HG03520 (cell line): ENCODE data around the gene RPP25.

Source experiments
- ATAC-seq: cut with Tn5 transposase; IDR thresholded peaks from one replicate; pipeline ENCODE4 v1.9.1; 2021; ENCODE audit warnings: mild to moderate bottlenecking, moderate library complexity; ENCODE audit not compliant: unreplicated experiment

Gene RPP25, protein sequence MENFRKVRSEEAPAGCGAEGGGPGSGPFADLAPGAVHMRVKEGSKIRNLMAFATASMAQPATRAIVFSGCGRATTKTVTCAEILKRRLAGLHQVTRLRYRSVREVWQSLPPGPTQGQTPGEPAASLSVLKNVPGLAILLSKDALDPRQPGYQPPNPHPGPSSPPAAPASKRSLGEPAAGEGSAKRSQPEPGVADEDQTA

GRCh38 chr15:74956648-74957475, at the start of gene RPP25:
RPP25 (minus strand) TSS chr15:74956772; CDS start chr15:74956583, 189 bp downstream.
- ATAC-seq: peak; percentile 77

- ATAC-seq: no peak
These were observed 45.8 kb upstream of the RPP25 start for GRCh38 chr15:75002398-75002797.

GRCh38 chr15:75001310-75001709, 44.7 kb upstream of the RPP25 start:
- no peak for ATAC-seq

GRCh38 chr15:74997543-74997942, 41.0 kb upstream of the RPP25 start:
- no peak for ATAC-seq

GRCh38 chr15:74997141-74997540, 40.6 kb upstream of the RPP25 start:
- no peak for ATAC-seq

DNA sequence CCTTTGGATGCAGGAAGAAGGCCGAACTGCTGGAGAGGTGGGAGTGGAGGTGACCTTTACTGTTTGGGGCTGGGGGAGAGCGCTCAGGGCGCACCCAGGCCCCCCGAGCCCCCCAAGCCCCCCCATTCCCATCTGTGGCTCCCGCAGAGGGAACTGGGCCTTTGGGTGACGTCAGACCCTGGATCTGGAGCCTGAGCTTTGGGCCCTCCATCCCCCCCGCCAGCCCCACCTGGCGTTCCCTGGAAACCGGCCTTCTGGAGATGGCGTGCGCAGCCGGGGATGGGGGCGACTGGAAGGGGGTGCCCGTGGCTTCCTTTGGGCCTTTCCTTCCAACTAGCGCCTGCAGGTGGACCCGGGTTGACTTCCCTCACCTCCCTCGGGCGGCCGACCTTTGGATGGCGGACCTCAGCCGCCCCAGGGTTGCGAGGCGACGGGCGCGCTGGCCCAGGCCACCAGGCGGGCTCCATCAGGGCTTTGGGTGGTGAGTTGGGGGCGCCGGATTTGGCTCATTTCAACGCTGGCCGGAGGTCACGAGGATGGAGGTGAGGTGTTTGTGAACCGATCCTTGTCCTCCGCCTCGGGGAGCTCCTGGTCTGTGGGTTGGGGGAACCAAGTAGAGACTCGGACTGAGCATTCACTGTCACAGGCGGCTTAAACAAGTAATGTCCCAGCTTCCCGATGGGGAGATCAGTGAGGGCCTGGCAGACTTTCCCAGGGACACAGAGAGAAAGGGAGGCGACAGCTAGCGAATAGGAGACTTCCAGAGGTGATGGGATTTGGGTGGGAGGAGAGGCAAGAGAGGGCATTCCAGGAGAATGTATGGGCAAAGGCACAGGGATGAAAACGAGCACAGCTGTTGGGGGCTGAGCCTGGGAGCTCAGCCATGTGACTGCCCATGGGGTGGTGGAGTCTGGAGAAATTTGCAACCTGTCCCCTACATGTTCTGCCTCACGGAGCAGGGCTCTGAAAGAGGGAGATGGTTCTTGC, 39.5 kb upstream of the RPP25 start:
- ATAC-seq: no peak

DNA sequence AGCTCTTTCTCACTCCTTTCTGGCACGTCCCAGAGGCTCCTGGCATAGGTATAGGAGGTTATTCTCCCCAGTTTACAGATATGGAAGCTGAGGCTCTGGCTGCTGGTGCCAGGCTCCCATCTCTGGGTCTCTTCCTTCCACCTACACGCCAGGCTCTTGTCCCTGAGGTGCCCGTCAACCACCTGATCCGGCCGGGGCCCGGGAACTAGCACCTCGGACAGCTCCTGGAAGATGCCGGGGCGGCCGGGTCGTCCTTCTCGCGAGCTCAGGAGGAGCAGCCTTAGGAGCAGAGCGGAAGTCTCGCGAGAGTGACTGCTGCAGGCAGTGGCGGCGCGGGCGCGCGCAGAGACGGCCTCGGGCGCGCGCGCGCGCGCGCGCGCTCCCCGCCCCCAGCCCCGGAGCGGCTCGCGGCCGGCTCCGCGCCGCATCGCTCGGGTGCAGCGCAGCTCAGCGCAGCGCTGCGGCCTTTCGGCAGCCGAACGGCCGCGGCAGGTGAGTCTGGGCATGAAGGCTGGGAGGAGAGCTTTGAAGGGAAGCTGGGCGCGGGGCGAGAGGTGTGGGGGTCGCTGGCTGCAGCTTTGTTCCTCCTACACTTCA, 38.7 kb upstream of the RPP25 start, which contains the start of gene SCAMP5:
Gene SCAMP5, plus strand, starts transcription at position 382 of the 597 bp plus-strand sequence. CDS start 16,277 bp downstream, outside the sequence.
- peak; percentile 64 for ATAC-seq

DNA sequence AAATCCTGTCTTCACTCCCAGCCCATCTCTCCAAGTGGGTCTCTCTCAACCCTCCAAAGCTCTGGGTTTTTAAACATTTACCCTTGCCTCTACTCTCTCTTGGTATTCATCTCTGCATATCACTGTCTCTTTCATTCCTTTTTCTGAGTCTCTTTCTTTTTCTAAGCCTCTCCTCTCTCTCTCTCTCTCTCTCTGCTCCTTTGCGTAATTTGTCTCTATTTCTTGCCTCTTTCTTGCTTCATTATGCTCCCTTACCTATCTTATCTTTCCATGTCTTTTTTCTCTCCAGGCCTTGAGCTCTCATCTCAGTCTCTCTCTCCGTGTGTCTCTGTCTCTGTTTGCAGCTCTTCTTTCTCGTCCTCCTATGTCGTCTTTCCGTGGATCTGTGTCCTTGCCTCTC, 38.1 kb upstream of the RPP25 start:
- ATAC-seq: no peak

DNA sequence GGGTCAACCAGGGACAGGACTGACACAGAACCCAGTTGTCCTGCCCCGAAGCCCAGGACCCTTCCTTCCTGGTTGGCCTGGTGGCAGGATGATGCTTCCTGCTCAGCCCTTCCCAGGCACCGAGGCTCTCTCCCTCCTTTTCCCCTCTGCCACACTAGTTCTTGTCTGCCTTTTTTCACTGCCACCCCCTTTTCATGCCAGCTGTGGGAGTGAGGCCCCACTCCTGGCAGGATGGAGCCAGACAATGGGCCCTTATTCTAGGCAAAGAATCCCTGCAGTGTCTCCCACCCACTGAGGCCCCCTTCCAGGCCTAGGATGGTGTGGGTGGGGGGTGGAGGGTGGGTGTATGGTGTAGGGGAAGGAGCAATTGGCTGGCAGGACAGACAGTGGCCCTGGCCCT, 37.7 kb upstream of the RPP25 start:
- no peak for ATAC-seq

- ATAC-seq: no peak
These were observed 36.0 kb upstream of the RPP25 start for GRCh38 chr15:74992619-74993018.

- no peak for ATAC-seq
These were observed 33.0 kb upstream of the RPP25 start for GRCh38 chr15:74989527-74989926.

DNA sequence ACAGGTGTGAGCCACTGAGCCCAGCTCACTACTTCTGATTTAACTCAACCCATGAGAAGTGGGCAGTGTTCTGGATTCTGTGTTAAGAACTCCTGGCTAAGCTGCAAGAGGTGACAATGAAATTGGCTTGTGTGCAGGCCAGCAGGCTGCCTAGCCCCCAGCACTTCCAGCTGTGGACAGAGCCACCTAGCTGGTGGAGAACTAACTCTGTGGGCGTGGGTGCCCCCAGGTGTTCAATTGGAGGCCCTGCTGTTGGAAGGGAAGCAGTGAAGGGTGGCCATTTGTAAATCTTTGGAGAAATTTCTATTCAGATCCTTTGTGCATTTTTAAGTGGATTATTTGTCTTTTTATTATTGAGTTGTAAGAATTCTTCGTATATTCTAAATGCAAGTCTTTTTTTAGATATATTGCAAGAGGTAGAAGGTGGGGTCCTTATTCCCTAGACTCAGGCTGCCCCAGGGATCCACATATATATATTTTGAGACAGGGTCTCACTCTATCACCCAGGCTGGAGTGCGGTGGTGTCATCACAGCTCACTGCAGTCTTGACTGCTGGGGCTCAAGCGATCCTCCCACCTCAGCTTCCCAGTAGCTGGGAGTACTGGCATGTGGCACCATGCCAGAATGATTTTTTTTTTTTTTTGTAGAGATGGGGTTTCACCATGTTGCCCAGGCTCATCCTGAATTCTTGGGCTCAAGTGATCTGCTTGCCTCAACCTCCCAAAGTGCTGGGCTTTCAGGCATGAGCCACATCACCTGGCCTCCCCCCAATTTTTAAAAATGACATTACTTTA, 31.6 kb upstream of the RPP25 start:
- no peak for ATAC-seq

GRCh38 chr15:74983725-74984231, 27.2 kb upstream of the RPP25 start:
- ATAC-seq: no peak

- no peak for ATAC-seq
These were observed 25.6 kb upstream of the RPP25 start for GRCh38 chr15:74982183-74982582.

DNA sequence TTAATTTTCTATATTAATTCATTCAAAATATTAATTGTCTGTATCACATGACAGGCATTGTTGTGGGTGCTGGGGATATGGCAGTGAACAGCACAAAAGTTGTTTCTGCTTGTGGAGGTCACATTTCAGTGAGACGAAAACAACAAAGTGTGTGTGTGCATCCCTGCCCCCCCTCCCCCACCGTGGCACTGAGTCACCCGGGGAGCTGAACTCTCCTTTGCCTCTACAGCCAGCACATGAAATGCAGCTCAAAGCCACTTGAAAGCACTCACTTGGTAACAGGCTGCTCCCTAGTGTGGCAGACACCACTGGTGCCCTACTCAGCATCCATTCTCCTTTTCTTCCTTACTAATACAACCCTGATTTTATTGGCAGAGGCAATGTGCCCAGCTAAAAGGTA, 21.9 kb upstream of the RPP25 start:
- no peak for ATAC-seq

GRCh38 chr15:74978077-74978476, 21.5 kb upstream of the RPP25 start:
- no peak for ATAC-seq

DNA sequence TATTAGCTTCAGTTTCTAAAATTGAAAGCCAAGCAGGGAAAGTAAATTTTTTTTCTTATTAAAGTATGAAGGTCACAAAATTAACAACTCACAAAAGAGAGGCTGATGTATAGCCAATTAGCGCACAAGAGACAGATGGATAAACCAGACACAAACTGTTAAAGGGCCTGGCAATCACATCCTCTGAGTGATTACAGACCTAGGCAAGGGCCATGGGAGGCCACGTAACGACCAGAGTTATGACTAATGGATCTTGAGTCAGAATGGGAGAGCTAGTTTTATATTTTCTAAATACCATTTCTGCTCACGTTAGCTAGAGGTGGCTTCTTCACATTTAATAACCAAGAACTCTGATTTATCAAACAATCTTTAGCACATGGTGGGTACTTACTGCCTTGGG, 21.0 kb upstream of the RPP25 start:
- ATAC-seq: no peak

GRCh38 chr15:74976159-74976558, 19.6 kb upstream of the RPP25 start:
- no peak for ATAC-seq

DNA sequence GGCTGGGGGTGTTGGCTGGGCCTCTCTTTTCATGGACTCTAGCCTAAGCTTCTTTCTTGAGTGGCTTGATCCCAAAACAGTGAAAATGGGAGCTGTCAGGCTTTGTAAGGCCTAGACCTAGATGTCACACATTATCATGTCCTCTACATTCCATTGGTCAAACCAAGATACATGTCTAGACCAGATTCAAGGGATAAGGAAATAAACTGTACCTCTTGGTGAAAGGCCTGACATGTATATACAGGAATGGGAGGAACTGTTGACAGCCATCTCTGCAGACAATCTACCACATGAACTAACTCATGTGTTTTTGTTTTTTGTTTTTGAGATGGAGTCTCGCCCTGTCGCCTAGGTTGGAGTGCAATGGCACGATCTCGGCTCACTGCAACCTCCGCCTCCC, 11.1 kb upstream of the RPP25 start:
- no peak for ATAC-seq

DNA sequence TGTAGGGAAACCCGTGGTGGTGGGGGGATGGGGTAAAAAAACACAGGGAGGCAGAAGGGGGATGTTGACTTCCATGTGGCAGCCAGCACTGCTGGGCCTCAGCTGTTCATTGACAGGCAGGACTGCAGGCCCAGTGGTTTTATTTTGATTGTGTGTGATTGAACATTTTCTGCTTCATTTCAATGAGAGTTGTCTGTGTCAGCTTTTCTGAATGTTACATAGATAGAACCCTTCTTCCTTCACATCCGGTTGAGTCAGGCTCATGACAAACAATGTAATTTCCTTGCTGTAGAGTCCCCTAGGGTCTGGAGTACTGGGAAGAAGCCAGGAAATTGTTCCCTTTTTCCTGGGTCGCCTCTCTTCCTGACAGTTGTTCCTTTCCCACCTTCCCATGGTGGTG, 8.2 kb upstream of the RPP25 start:
- ATAC-seq: no peak
